Activated CD4-positive, CD25-positive, alpha-beta regulatory T cell treated with anti-CD3 and anti-CD28 coated beads, Interleukin-2, amount 50 U/mL, for 24 hours (primary cell): ENCODE results near the gene TCN1.
A peak's percentile ranks its signal among the peaks of the same experiment; 100 is the strongest.
"Not testable (repeated sequence)": the region's sequence is repeated elsewhere in the genome, so short reads cannot be mapped to it uniquely, and the experiment has no call there.

Experiments used
- ATAC-seq, 2 donors: fragments of 150-1000 bp; cut with Tn5 transposase; one replicate each; pipeline ENCODE4 v1.10.0; 2021; ENCODE audit warnings: mild to moderate bottlenecking in 1 of 2, moderate library complexity in 1 of 2

The TCN1 gene

GRCh38 chr11:59866397-59866796, at the start of gene TCN1:
Gene TCN1 (minus strand): TSS chr11:59866487. CDS start chr11:59866470, 17 bp downstream.
- no peak for ATAC-seq

DNA sequence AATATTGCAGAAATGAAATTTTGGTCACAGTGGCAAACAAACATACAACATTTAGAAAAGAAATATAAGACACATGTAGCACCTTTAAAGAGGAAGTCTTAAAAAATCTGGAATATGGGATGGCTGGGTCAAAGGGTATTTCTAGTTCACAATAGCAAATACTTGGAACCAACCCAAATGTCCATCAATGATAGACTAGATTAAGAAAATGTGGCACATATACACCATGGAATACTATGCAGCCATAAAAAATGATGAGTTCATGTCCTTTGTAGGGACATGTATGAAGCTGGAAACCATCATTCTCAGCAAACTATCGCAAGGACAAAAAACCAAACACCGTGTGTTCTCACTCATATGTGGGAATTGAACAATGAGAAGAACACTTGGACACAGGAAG, 37.3 kb upstream of the TCN1 start:
- not testable (repeated sequence) for ATAC-seq

DNA sequence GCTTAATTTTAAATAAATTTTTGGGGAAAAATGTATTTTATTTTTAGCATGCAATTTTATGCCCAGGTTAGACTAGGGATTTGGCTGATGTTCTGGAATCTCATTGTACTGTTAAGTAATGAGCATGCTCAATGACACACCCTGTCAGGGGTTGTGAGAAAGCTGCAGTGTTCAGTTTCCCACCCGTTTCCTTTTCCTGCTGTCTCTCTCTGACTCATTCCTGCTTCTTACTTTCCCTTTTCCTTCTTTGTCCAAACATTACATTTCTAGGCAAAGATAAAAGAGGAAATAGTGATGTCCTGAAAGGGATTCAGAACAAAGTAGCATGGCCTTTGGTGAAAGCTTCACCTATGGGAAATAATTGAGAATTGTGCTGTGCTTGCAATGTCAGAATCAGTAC, 35.0 kb upstream of the TCN1 start:
- ATAC-seq = no peak

- no peak for ATAC-seq
These were observed 34.3 kb upstream of the TCN1 start for GRCh38 chr11:59900366-59901126.

DNA sequence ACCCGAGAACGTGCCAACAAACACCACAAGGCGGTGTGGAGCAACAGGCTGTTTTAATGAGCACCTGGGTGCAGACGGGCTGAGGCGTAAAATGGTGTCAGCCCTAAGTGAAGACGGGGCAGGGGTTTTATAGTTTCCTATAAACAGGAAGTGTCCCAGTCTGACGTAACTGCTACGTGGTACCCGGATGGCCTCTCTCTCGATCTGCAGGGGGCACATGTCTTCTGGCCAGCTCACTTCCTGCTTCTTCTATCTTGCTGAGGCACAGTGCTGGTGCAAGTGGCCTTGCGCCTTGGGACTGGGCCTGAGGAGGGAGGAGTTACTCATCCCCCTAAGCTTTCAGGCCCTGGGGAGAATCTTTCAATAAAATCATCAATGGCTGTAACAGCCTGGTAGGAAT, 33.2 kb upstream of the TCN1 start:
- ATAC-seq = no peak

GRCh38 chr11:59898650-59899049, 32.4 kb upstream of the TCN1 start:
- ATAC-seq = no peak

GRCh38 chr11:59898046-59898445, 31.8 kb upstream of the TCN1 start:
- no peak for ATAC-seq

DNA sequence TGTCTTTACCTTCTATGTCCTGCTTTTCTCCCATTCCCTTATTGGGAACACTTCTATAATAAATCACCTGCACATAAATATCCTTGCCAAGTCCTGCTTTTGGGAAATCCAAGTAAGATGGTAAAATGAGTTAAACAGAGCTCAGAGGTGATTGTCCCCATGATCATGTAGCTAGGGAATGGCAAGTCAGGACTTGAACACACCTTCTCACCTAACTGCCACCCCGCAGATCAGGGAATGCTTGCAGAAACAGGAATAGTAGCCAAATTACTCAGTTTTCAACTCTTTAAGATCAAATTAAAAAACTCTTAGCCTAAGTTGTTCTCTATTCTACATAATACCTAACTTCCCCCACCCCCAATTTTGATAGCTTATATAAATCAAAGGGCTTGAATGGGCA, 28.3 kb upstream of the TCN1 start:
- no peak for ATAC-seq

GRCh38 chr11:59891781-59892181, 25.5 kb upstream of the TCN1 start:
- no peak for ATAC-seq

- ATAC-seq = not testable (repeated sequence)
These were observed 20.9 kb upstream of the TCN1 start for GRCh38 chr11:59887156-59887555.

DNA sequence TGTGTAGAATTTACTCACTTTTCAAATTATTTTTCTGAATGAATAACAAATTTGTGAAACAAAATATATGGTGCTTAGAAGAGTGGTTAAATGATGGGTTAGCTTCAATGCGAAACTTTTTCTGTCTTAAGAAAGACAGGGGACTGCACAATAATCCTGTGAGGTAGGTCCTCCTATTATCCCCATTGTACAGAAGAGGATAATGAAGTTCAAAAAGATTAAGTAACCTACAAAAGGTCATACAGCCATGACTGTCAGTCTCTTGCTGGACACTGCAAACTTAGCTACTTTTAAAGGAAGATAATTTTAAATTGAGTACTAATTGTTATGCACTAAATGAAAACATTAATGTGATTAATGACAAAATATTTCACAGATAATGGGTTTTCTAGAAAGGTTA, 17.3 kb upstream of the TCN1 start:
- no peak for ATAC-seq

DNA sequence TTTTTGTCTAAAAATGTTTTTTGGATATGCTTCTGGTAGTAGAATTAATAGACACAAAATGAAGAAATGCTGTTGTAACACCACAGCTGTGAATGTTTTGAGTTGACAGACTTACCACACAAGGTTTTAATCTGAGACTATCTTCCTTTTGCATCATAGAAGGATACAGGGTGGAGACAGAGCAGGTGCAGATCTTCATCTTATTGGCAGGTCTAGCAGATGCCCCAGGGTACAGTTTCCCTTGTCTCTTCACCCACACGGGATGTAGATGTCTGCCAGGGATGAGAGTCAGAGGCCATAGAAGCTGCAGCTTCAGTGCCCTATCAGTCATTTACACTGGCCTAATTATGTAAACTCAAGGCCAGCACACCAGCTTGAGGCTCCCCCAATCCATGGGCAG, 13.3 kb upstream of the TCN1 start:
- no peak for ATAC-seq

GRCh38 chr11:59878575-59878974, 12.3 kb upstream of the TCN1 start, which contains the start of gene OOSP3:
Gene OOSP3 (plus strand): TSS chr11:59878782. CDS start chr11:59878809, 27 bp downstream.
- ATAC-seq = no peak

- ATAC-seq = no peak
These were observed 11.5 kb upstream of the TCN1 start for GRCh38 chr11:59877784-59878183.

DNA sequence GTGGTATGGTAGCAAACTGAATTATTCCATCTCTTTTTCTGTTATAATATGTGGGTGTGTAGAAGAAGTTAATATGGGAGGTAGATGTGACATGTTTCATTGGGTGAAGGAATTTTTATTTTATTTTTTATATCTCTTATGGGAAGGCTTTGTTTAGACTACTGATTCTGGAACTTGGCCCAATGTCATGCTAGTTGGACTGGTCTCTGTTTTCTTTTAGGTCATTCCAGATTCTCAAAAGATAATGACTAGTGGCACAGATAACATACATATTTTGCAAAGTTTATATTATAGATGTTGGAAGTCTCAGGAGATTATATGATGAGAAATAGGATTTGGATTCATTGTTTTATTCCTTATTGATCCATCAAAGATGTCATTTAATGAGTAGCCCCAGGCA, 11.0 kb upstream of the TCN1 start:
- ATAC-seq = no peak

DNA sequence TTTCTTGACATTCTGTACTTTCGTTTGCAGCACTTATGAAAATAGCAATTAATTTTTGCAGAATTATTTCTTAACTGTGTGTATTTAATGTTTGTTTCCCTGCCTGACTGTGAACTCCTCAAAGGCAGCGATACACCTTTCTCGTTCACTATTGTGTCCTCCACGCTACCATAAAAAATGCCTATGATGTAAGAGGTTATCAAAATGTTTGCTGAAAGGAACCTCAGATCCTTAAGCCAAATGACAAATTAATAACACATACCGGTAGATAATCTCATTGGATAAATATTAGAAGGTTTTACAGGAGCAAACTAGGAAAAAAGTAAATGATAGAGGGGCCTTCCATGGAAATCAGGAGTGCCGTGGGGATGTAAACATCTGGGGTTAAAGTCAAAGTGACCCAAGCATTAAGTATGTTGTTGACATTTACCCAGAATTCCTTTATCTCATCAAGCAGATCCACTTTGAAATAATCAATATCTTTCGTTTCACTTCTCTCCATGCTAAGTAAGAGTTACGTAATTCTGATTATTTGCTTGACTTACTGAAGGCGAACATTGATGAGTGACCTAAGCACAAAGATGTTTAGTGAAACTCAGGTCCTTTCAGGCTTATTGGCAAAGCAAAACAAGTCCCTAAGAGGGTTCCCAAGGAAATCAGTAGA, 9.7 kb upstream of the TCN1 start:
- ATAC-seq = no peak

GRCh38 chr11:59872076-59872475, 5.8 kb upstream of the TCN1 start:
- no peak for ATAC-seq

DNA sequence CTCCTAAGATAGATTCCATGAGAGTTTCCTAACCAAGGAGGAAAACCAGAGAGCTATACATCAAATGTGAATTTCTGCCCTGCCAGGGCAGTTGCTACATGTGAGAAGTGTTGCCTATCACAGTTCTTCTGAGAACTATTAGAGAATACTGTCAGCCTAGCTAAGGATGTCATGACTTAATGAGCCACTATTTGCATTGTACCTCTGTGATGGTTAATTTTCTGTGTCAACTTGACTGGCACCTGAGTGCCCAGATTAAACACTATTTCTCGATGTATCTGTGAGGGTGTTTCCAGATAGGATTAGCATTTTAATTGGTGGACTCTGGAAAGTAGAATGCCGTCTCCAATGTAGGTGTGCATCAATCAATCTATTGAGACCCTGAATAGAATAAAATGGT, 1.7 kb upstream of the TCN1 start:
- no peak for ATAC-seq

DNA sequence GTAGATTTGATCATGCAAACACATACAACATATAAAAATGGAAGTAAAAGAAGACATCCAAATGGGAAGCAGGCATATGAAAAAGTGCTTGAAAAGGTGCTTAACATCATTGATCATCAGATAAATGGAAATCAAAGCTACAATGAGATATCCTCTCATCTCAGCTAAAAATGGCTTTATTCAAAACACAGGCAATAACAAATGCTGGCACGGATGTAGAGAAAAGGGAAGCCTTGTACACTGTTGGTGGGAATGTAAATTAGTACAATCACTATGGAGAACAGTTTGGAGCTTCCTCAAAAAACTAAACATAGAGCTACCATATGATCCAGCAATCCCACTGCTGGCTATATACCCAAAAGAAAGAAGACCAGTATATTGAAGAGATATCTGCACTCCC, 549 bp upstream of the TCN1 start:
- ATAC-seq = no peak

GRCh38 chr11:59865031-59865430, 1.3 kb downstream of the TCN1 start:
- ATAC-seq = peak in 1 of 2 donors; percentile 38

DNA sequence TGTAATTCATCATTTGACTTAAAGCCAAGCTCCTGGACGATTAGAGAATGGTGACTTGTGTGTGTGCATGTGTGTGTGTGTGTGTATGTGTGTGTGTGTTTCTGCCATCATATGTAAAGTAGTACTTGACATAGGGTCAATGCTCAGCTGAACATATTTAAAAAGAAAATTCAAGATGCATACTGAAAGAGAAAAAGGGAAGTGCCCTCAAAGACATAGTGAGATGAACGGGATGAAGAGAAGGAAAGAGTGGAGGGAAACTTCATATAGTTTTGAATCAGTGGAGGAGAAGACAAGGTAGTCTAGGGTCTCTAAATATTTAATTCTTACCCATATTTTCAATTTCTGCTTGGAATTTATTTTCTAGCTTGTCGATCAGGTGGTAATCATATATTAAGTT, 4.0 kb downstream of the TCN1 start:
- no peak for ATAC-seq

DNA sequence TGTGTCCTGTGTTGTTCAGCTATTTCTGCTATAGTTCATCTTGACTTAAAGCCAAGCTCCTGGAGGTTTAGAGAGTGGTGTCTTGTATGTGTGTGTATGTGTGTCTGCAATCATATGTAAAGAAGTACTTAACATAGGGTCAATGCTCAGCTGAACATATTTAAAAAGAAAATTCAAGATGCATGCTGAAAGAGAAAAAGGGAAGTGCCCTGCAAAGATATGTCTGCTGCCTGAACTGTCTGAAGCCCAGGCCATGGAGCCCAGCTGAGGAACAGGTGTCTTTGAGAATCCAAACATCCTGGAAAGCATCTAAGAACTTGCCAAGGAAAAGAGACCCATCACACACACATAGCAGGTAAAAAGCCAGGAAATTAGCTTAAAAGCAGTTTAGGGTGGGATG, 6.6 kb downstream of the TCN1 start:
- no peak for ATAC-seq

DNA sequence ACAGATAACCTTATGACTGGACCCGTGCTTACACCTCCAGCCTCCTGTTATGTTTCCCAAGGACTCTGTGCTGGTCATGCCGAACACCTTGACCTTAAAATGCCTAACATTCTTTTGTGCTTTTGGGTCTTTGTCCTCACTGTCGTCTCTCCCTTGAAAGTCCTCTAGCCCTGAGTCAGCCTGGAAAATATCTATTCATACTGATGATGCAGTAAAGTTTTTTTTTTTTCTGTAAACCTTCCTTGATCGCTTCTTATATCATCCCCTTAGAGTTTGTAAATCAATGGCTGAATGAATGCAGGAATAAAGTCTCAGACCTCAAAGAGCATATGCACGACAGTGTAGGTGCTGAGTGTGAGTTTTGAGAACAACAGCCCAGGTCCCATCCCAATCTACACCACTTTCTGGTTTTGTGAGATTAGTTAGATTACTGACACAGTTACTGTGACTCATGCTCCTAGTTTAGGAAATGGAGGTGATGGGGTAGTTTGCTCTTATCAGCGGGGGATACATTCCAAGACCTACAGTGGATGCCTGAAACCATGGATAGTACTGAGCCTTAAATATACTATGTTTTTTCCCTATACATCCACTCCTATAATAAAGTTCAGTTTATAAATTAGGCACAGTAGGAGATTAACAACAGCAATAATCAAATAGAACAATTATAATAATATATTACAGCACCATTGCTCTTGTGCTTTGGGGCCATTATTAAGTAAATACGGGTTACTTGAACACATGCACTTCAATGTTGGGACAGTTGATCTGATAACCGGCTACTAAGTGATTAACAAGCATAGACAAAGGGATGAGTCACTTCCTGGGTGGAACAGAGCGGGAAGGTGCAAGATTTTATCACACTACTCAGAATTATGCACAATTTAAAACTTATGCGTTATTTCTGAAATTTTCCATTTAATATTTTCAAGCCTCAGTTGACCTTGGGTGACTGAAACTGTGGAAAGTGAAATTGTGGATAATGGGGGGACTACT, 8.6 kb downstream of the TCN1 start:
- ATAC-seq = peak; percentile 81 to 83
